NT2/D1 (cell line): ENCODE measurements around the gene OXT.

ENCODE experiments used
- SUZ12 ChIP-seq: IDR thresholded peaks from 2 replicates; pipeline ENCODE4 v1.6.1; 2011; ENCODE audit not compliant: insufficient read length, insufficient read depth; ENCODE audit errors: extremely low read depth
- YY1 ChIP-seq: IDR thresholded peaks from 2 replicates; pipeline ENCODE4 v1.6.1; 2011; ENCODE audit not compliant: insufficient read length, insufficient read depth
- ZNF274 ChIP-seq: IDR thresholded peaks from 2 replicates; pipeline ENCODE4 v1.6.1; 2011; ENCODE audit warnings: mild to moderate bottlenecking, low read depth, low read length

DNA sequence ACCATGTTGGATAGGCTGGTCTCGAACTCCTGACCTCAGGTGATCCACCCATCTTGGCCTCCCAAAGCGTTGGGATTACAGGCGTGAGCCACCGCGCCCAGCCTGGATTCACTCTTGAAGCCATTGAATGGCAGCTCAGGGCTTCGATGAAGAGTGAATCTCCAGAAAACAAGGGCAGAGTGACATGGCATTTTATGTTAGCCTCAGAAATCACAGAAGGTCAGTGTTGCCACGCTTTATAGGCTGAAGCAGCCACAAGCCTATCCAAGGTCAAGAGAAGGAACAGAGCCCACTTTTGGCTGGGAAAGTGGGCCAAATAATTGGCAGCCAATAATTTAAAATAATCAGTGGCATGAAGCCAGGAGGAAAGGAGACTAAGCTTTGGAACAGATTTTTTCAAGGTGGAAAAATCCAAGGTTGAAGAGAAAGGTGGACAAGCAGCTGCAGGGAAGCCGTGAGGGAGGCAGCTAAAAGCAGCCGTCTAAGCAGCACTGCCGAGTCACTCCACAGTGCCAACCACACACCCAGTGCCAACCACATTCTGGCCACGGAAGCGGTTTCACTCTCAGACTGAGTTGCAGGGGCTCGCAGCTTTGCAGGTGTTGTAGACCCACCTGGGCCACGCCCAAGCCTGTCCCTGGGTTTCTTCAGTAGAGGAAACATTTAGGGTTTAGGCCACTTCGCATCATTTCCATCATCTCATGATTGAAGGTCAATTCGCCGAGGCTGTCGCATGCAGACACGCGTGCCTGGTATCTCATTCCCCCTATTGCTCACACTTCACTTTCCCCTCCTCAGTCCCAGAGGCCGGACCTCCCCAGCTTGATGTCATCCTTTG is 30.5 kb downstream of the OXT start:
- no peak for TF ChIP-seq SUZ12
- no peak for TF ChIP-seq YY1
- no peak for TF ChIP-seq ZNF274
